Endothelial cell of umbilical vein (primary cell): Measurements from ENCODE around the gene ZNF839. TPM values are rescaled to one million over a fixed set of nuclear protein-coding genes. Genes with fewer than 3 reads are reported as not detected.

Experiments used
- BruUV-seq: library from RNA; stranded (reverse); fragments of 400-500 nt; replicated peaks from 2 replicates; lab custom pipeline; 2021; lab: Mats Ljungman, UMichigan
- CTCF ChIA-PET: fragments of 300-600, 350-600 bp; sonication (Branson Sonifier 250); formaldehyde crosslinking; loops from one replicate; lab custom pipeline; 2021; ENCODE audit warnings: antibody characterized with exemption, inconsistent platforms; lab: Charles Lee
- POLR2A ChIA-PET: fragments of 300-600, 350-600 bp; sonication (Branson Sonifier 250); formaldehyde crosslinking; loops from one replicate; lab custom pipeline; 2021; ENCODE audit warnings: antibody characterized with exemption, inconsistent platforms; lab: Charles Lee
- DNase-seq: peaks from one replicate; pipeline ENCODE4 v3.0.0-alpha.2; 2011; ENCODE audit warnings: low read depth, low spot score
- FAIRE-seq: peaks from 2 replicates; lab custom pipeline; 2011; peaks lifted over from hg19 to GRCh38; lab: Jason Lieb, UNC
- H2AFZ ChIP-seq: 2 replicates; pipeline ENCODE4 v1.6.0; 2012; ENCODE audit warnings: low read depth, low read length, control low read depth, inconsistent platforms
- H3K27ac ChIP-seq: 2 replicates; pipeline ENCODE4 v1.5.1; 2011; ENCODE audit warnings: low read depth, mild to moderate bottlenecking, control low read depth, low read length, moderate library complexity; ENCODE audit not compliant: insufficient read depth
- H3K27me3 ChIP-seq, 2 experiments: 2 replicates each; pipeline versions ENCODE4 v1.6.0 to v1.6.1; 2011; ENCODE audit warnings: low read length in 2 of 2, mixed read lengths in 1 of 2; ENCODE audit not compliant: control insufficient read depth in 2 of 2, insufficient read depth in 2 of 2
- H3K36me3 ChIP-seq, 2 experiments: 2 replicates in 1 of 2; 3 replicates in 1 of 2; pipeline ENCODE4 v1.5.1; 2011; ENCODE audit warnings: low read length in 2 of 2, mild to moderate bottlenecking in 1 of 2, moderate library complexity in 1 of 2; ENCODE audit not compliant: control insufficient read depth in 2 of 2, insufficient read depth in 2 of 2; ENCODE audit errors: extremely low read depth in 1 of 2
- H3K4me1 ChIP-seq: 3 replicates; pipeline ENCODE4 v1.5.1; 2011; ENCODE audit warnings: mild to moderate bottlenecking, low read length; ENCODE audit not compliant: control insufficient read depth, insufficient read depth; ENCODE audit errors: extremely low read depth
- H3K4me2 ChIP-seq: 2 replicates; pipeline ENCODE4 v1.6.1; 2011; ENCODE audit warnings: low read length, control low read depth, mixed read lengths; ENCODE audit not compliant: insufficient read depth
- H3K4me3 ChIP-seq, 3 experiments: fragments of 200-600 bp in 1 of 3; sonication (generic), shearing (Covaris generic) in 1 of 3; replicated peaks in 1 of 3; 2 replicates each; pipeline ENCODE4 v1.5.1; 2011 to 2016; ENCODE audit warnings: control low read depth in 3 of 3, low read length in 3 of 3, mild to moderate bottlenecking in 2 of 3, inconsistent platforms in 1 of 3, low read depth in 1 of 3, moderate library complexity in 1 of 3; ENCODE audit not compliant: insufficient read depth in 1 of 3
- H3K79me2 ChIP-seq: 2 replicates; pipeline ENCODE4 v1.6.0; 2012; ENCODE audit warnings: low read length, inconsistent platforms; ENCODE audit not compliant: control insufficient read depth, insufficient read depth
- H3K9ac ChIP-seq: replicated peaks from 2 replicates; pipeline ENCODE3; 2011; ENCODE audit warnings: low read length, control low read depth; ENCODE audit not compliant: insufficient read depth; ENCODE audit errors: extremely low read depth
- H3K9me1 ChIP-seq: replicated peaks from 3 replicates; pipeline ENCODE4 v1.6.0; 2011; ENCODE audit warnings: mild to moderate bottlenecking, low read length; ENCODE audit not compliant: control insufficient read depth, insufficient read depth; ENCODE audit errors: extremely low read depth
- H3K9me3 ChIP-seq: replicated peaks from 2 replicates; pipeline ENCODE4 v1.5.1; 2012; ENCODE audit warnings: low read length, inconsistent platforms; ENCODE audit not compliant: control insufficient read depth, insufficient read depth
- H4K20me1 ChIP-seq: replicated peaks from 2 replicates; pipeline ENCODE3; 2011; ENCODE audit warnings: mild to moderate bottlenecking, low read length; ENCODE audit not compliant: control insufficient read depth, insufficient read depth; ENCODE audit errors: extremely low read depth
- CTCF ChIP-seq, 2 donors: IDR thresholded peaks; 1 replicate in 1 of 2; 2 replicates in 1 of 2; pipeline ENCODE4 v1.5.1; 2011; ENCODE audit warnings: low read length in 2 of 2, mild to moderate bottlenecking in 2 of 2, moderate library complexity in 2 of 2, control low read depth in 1 of 2, inconsistent platforms in 1 of 2, low read depth in 1 of 2; ENCODE audit not compliant: insufficient read depth in 1 of 2; ENCODE audit errors: extremely low read depth in 1 of 2
- EZH2 ChIP-seq: IDR thresholded peaks from 2 replicates; pipeline ENCODE4 v1.6.1; 2012; ENCODE audit warnings: borderline replicate concordance, low read depth, mild to moderate bottlenecking, moderate library complexity, low read length, inconsistent platforms; ENCODE audit not compliant: severe bottlenecking
- FOS ChIP-seq: IDR thresholded peaks from 2 replicates; pipeline ENCODE4 v1.6.1; 2011; ENCODE audit warnings: mild to moderate bottlenecking, low read length, moderate library complexity, borderline replicate concordance; ENCODE audit not compliant: insufficient read depth
- GATA2 ChIP-seq: IDR thresholded peaks from 2 replicates; pipeline ENCODE4 v1.7.0; 2011; ENCODE audit warnings: low read depth, mild to moderate bottlenecking, moderate library complexity, mixed read lengths, low read length; ENCODE audit not compliant: insufficient read length, insufficient read depth
- JUN ChIP-seq: IDR thresholded peaks from 2 replicates; pipeline ENCODE4 v1.6.1; 2011; ENCODE audit warnings: borderline replicate concordance, low read depth; ENCODE audit not compliant: insufficient read length, insufficient read depth
- MAX ChIP-seq: IDR thresholded peaks from 2 replicates; pipeline ENCODE4 v1.6.1; 2011; ENCODE audit not compliant: insufficient read depth, insufficient read length
- MYC ChIP-seq: IDR thresholded peaks from one replicate; pipeline ENCODE4 v1.6.1; 2011; ENCODE audit warnings: mild to moderate bottlenecking, low read depth, low read length
- POLR2A ChIP-seq: IDR thresholded peaks from 2 replicates; pipeline ENCODE4 v1.6.1; 2012; ENCODE audit warnings: low read depth, mild to moderate bottlenecking, control low read depth, low read length
- POLR2AphosphoS5 ChIP-seq: IDR thresholded peaks from 2 replicates; pipeline ENCODE4 v1.6.1; 2012; ENCODE audit warnings: low read depth, mild to moderate bottlenecking, control low read depth, low read length, moderate library complexity; ENCODE audit not compliant: insufficient read depth
- dilution Hi-C: fragments of 300-500 bp; cut with MboI; formaldehyde crosslinking; loops from one replicate; pipeline ENCODE4 v1.15.0; 2019; ENCODE audit warnings: low sequenced_read_pairs; ENCODE audit not compliant: extremely low pct_ligation_motif_present
- intact Hi-C: fragments of 100-400 bp; cut with micrococcal nuclease; formaldehyde crosslinking; loops from one replicate; pipeline ENCODE4 v1.10.0; 2022
- polyA plus RNA-seq, 4 experiments: library from polyadenylated mRNA; depleted of rRNA in 3 of 4; stranded (reverse) in 3 of 4; unstranded in 1 of 4; fragments of >200 nt; gene quantifications; 2 replicates each; pipeline versions ENCODE4 v1.2.1 to v1.2.3, GENCODE V29; 2011 to 2012; ENCODE audit warnings: missing spikeins in 1 of 4
- total RNA-seq: library from RNA; stranded (reverse); gene quantifications from 2 replicates; pipeline ENCODE4 v1.2.3, GENCODE V29; 2021

The ZNF839 gene
- total and polyA plus RNA-seq, 2 donors (not counting 3 experiments of a cell fraction or from before 2014, with no cell fraction given), result 9.8 to 12.5 TPM

GRCh38 chr14:102303664-102304063 lies 15.9 kb upstream of the ZNF839 start:
- CTCF ChIA-PET, result interaction anchor here (0.7 to 4.1 kb wide), 4 partner anchors 11 to 240 kb away, joined by 3 to 28 read pairs (median 4); no protein-coding TSS in a partner anchor
- Histone ChIP-seq H3K9me3 (no peaks in the 10 kb centered on the region), H3K36me3 (no peaks in the 10 kb centered on the region), H3K9ac (no peak overlapping the region), H3K79me2 (no peaks in the 10 kb centered on the region), H3K4me1 (peaks cover 4% of the 10 kb centered on the region), H2AFZ (no peak overlapping the region), H3K9me1 (no peaks in the 10 kb centered on the region), H3K27me3 (no peaks in the 10 kb centered on the region), H3K4me3 (no peak overlapping the region), H4K20me1 (no peaks in the 10 kb centered on the region), H3K4me2 (no peak overlapping the region), H3K27ac (no peak overlapping the region)
- TF ChIP-seq GATA2 (no peak), EZH2 (no peak), JUN (no peak), FOS (no peak), MYC (no peak), MAX (no peak), CTCF (IDR thresholded peaks at IDR 0.05; ENCODE audit: extremely low read depth in 1 of 2, insufficient read depth in 1 of 2, low read depth in 1 of 2, low read length in 2 of 2) (no peak), POLR2AphosphoS5 (no peak), POLR2A (no peak)
- dilution Hi-C loops, result no loop called here
- POLR2A ChIA-PET, result no interaction called here
- no TSS peak for BruUV-seq
- FAIRE-seq (no peak), DNase-seq (no peak)
- intact Hi-C loops, result no loop called here
